Activated T-helper 17 cell treated with anti-CD3 and anti-CD28 coated beads, Interleukin-2, amount 50 U/mL, for 72 hours (primary cell): Measurements from ENCODE around the gene ADAM12. TPM values are rescaled to one million over a fixed set of nuclear protein-coding genes. Genes with fewer than 3 reads are reported as not detected.

Experiments used
- ATAC-seq: fragments of 150-1000 bp; cut with Tn5 transposase; replicated peaks from 2 replicates; pipeline ENCODE4 v1.10.0; 2021; ENCODE audit warnings: mild to moderate bottlenecking, moderate library complexity
- H3K27ac Mint-ChIP-seq: one replicate; pipeline ENCODE4 v1.8.0; 2022; ENCODE audit warnings: mixed read lengths
- H3K27me3 Mint-ChIP-seq: one replicate; pipeline ENCODE4 v1.8.0; 2022; ENCODE audit warnings: mixed read lengths
- H3K36me3 Mint-ChIP-seq: one replicate; pipeline ENCODE4 v1.8.0; 2022; ENCODE audit warnings: low read depth, mild to moderate bottlenecking, mixed read lengths
- H3K4me1 Mint-ChIP-seq: one replicate; pipeline ENCODE4 v1.8.0; 2022; ENCODE audit warnings: mixed read lengths
- H3K4me3 Mint-ChIP-seq: one replicate; pipeline ENCODE4 v1.8.0; 2022; ENCODE audit warnings: mild to moderate bottlenecking, mixed read lengths
- H3K9me3 Mint-ChIP-seq: one replicate; pipeline ENCODE4 v1.8.0; 2022; ENCODE audit warnings: mixed read lengths
- total RNA-seq, 2 donors: library from RNA; stranded (reverse); gene quantifications; one replicate each; pipeline ENCODE4 v1.2.3, GENCODE V29; 2022

Gene ADAM12
- 10 to 100 TPM in 1 of 2 donors, 1 to 10 TPM in 1; 8.4 to 25.5 TPM for total RNA-seq

- peaks cover 12% of the 10 kb centered on the region for H3K4me1 Mint-ChIP-seq
- H3K27ac Mint-ChIP-seq: peak within 1 kb of the TSS; percentile 86
- H3K36me3 Mint-ChIP-seq: peaks cover 8% of the 10 kb centered on the region
- peak within 1 kb of the TSS; percentile 89 for H3K4me3 Mint-ChIP-seq
- peak; percentile 43 for ATAC-seq
- peaks cover 17% of the 10 kb centered on the region for H3K27me3 Mint-ChIP-seq
- H3K9me3 Mint-ChIP-seq: peaks cover 4% of the 10 kb centered on the region
These were observed at the start of gene ADAM12 for GRCh38 chr10:126387931-126388911. ADAM12 (minus strand) TSS chr10:126388477; CDS start chr10:126388145, 332 bp downstream.

- no peaks in the 10 kb centered on the region for H3K27me3 Mint-ChIP-seq
- H3K4me3 Mint-ChIP-seq: no peak overlapping the region
- ATAC-seq: no peak
- no peaks in the 10 kb centered on the region for H3K36me3 Mint-ChIP-seq
- H3K27ac Mint-ChIP-seq: no peak overlapping the region
- no peaks in the 10 kb centered on the region for H3K9me3 Mint-ChIP-seq
- peaks cover 4% of the 10 kb centered on the region for H3K4me1 Mint-ChIP-seq
These were observed 49.5 kb upstream of the ADAM12 start for GRCh38 chr10:126437635-126438406.

- no peak overlapping the region for H3K27ac Mint-ChIP-seq
- no peak for ATAC-seq
These were observed 46.0 kb upstream of the ADAM12 start for GRCh38 chr10:126434235-126434634.

GRCh38 chr10:126433351-126433750 is 45.1 kb upstream of the ADAM12 start:
- H3K27ac Mint-ChIP-seq: peak overlapping the region; percentile 58
- H3K4me3 Mint-ChIP-seq: peak overlapping the region; percentile 53
- no peaks in the 10 kb centered on the region for H3K9me3 Mint-ChIP-seq
- peaks cover 5% of the 10 kb centered on the region for H3K4me1 Mint-ChIP-seq
- no peaks in the 10 kb centered on the region for H3K36me3 Mint-ChIP-seq
- H3K27me3 Mint-ChIP-seq: no peaks in the 10 kb centered on the region
- peak; percentile 89 for ATAC-seq

More at GRCh38 chr10:126434235-126434634, 46.0 kb upstream of the ADAM12 start:
- Mint-ChIP-seq H3K27me3 (no peaks in the 10 kb centered on the region), H3K9me3 (no peaks in the 10 kb centered on the region), H3K4me1 (peaks cover 5% of the 10 kb centered on the region), H3K36me3 (no peaks in the 10 kb centered on the region), H3K4me3 (no peak overlapping the region)

GRCh38 chr10:126432507-126432906 is 44.2 kb upstream of the ADAM12 start:
- peak overlapping the region; percentile 53 for H3K4me3 Mint-ChIP-seq
- H3K4me1 Mint-ChIP-seq: peaks cover 5% of the 10 kb centered on the region
- H3K27me3 Mint-ChIP-seq: no peaks in the 10 kb centered on the region
- peak; percentile 63 for ATAC-seq
- peaks cover 5% of the 10 kb centered on the region for H3K9me3 Mint-ChIP-seq
- H3K36me3 Mint-ChIP-seq: no peaks in the 10 kb centered on the region
- H3K27ac Mint-ChIP-seq: peak overlapping the region; percentile 58

GRCh38 chr10:126431816-126432215 is 43.5 kb upstream of the ADAM12 start:
- H3K4me3 Mint-ChIP-seq: peak overlapping the region; percentile 53
- H3K4me1 Mint-ChIP-seq: peaks cover 5% of the 10 kb centered on the region
- H3K36me3 Mint-ChIP-seq: no peaks in the 10 kb centered on the region
- H3K27ac Mint-ChIP-seq: no peak overlapping the region
- ATAC-seq: peak; percentile 3
- H3K9me3 Mint-ChIP-seq: peaks cover 5% of the 10 kb centered on the region
- H3K27me3 Mint-ChIP-seq: no peaks in the 10 kb centered on the region

- no peak overlapping the region for H3K27ac Mint-ChIP-seq
These were observed 42.2 kb upstream of the ADAM12 start for GRCh38 chr10:126430512-126430911.

GRCh38 chr10:126429275-126429674 is 41.0 kb upstream of the ADAM12 start:
- H3K27ac Mint-ChIP-seq: no peak overlapping the region

More at GRCh38 chr10:126430512-126430911, 42.2 kb upstream of the ADAM12 start:
- Mint-ChIP-seq H3K36me3 (no peaks in the 10 kb centered on the region), H3K27me3 (no peaks in the 10 kb centered on the region), H3K4me3 (no peak overlapping the region), H3K4me1 (peaks cover 11% of the 10 kb centered on the region), H3K9me3 (peaks cover 8% of the 10 kb centered on the region)
- no peak for ATAC-seq

GRCh38 chr10:126425489-126426065 is 37.3 kb upstream of the ADAM12 start:
- no peak overlapping the region for H3K27ac Mint-ChIP-seq
- H3K27me3 Mint-ChIP-seq: no peaks in the 10 kb centered on the region
- no peaks in the 10 kb centered on the region for H3K36me3 Mint-ChIP-seq
- peaks cover 16% of the 10 kb centered on the region for H3K9me3 Mint-ChIP-seq
- peak overlapping the region; percentile 36 for H3K4me3 Mint-ChIP-seq
- no peak for ATAC-seq
- H3K4me1 Mint-ChIP-seq: peaks cover 13% of the 10 kb centered on the region

More at GRCh38 chr10:126429275-126429674, 41.0 kb upstream of the ADAM12 start:
- no peak for ATAC-seq
- H3K27me3 Mint-ChIP-seq: no peaks in the 10 kb centered on the region
- H3K4me1 Mint-ChIP-seq: peaks cover 15% of the 10 kb centered on the region
- peaks cover 10% of the 10 kb centered on the region for H3K9me3 Mint-ChIP-seq
- H3K36me3 Mint-ChIP-seq: no peaks in the 10 kb centered on the region
- H3K4me3 Mint-ChIP-seq: no peak overlapping the region

- no peak for ATAC-seq
- Mint-ChIP-seq H3K27me3 (no peaks in the 10 kb centered on the region), H3K4me1 (peaks cover 13% of the 10 kb centered on the region), H3K27ac (no peak overlapping the region), H3K36me3 (no peaks in the 10 kb centered on the region), H3K9me3 (peaks cover 16% of the 10 kb centered on the region), H3K4me3 (peak overlapping the region; percentile 36)
These were observed 36.8 kb upstream of the ADAM12 start for GRCh38 chr10:126425032-126425431.

GRCh38 chr10:126423732-126424491 is 35.6 kb upstream of the ADAM12 start:
- Mint-ChIP-seq H3K9me3 (peaks cover 16% of the 10 kb centered on the region), H3K4me1 (peaks cover 13% of the 10 kb centered on the region), H3K4me3 (no peak overlapping the region), H3K27me3 (no peaks in the 10 kb centered on the region), H3K36me3 (no peaks in the 10 kb centered on the region), H3K27ac (no peak overlapping the region)
- no peak for ATAC-seq

- H3K27me3 Mint-ChIP-seq: no peaks in the 10 kb centered on the region
- H3K36me3 Mint-ChIP-seq: no peaks in the 10 kb centered on the region
- ATAC-seq: no peak
- peaks cover 13% of the 10 kb centered on the region for H3K4me1 Mint-ChIP-seq
- H3K9me3 Mint-ChIP-seq: peaks cover 11% of the 10 kb centered on the region
- no peak overlapping the region for H3K27ac Mint-ChIP-seq
- H3K4me3 Mint-ChIP-seq: no peak overlapping the region
These were observed 34.3 kb upstream of the ADAM12 start for GRCh38 chr10:126422567-126422966.

- H3K27ac Mint-ChIP-seq: peak overlapping the region; percentile 82
- no peaks in the 10 kb centered on the region for H3K36me3 Mint-ChIP-seq
- peaks cover 13% of the 10 kb centered on the region for H3K4me1 Mint-ChIP-seq
- no peaks in the 10 kb centered on the region for H3K27me3 Mint-ChIP-seq
- H3K4me3 Mint-ChIP-seq: peak overlapping the region; percentile 61
- peak; percentile 59 for ATAC-seq
- H3K9me3 Mint-ChIP-seq: peaks cover 11% of the 10 kb centered on the region
These were observed 33.5 kb upstream of the ADAM12 start for GRCh38 chr10:126421756-126422256.
